ENCODE data around the gene DMTF1.

DNA sequence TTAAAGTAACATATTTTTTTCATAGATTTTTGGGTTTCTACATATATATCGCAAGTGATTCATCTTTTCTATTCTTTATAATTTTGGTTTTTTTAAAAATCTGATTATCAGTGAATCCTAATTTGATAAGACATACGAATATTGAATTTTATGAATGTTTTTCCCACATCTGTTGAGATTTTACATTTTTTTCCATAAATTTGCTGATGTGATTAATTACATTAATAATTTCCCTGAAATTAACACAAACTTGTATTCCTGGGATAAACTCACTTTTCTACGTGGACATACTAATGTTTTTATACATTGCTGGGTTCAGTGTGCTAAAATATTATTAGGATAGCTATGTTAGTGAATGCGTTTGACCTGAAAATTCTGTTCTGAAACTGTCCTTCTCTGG, 26.1 kb downstream of the DMTF1 start:
- no peak for TF ChIP-seq POLR2A (IDR thresholded peaks at IDR 0.05)
- TF ChIP-seq, protein P1, sequence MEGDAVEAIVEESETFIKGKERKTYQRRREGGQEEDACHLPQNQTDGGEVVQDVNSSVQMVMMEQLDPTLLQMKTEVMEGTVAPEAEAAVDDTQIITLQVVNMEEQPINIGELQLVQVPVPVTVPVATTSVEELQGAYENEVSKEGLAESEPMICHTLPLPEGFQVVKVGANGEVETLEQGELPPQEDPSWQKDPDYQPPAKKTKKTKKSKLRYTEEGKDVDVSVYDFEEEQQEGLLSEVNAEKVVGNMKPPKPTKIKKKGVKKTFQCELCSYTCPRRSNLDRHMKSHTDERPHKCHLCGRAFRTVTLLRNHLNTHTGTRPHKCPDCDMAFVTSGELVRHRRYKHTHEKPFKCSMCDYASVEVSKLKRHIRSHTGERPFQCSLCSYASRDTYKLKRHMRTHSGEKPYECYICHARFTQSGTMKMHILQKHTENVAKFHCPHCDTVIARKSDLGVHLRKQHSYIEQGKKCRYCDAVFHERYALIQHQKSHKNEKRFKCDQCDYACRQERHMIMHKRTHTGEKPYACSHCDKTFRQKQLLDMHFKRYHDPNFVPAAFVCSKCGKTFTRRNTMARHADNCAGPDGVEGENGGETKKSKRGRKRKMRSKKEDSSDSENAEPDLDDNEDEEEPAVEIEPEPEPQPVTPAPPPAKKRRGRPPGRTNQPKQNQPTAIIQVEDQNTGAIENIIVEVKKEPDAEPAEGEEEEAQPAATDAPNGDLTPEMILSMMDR (IDR thresholded peaks at IDR 0.05): no peak
